SHP77 (cell line): ENCODE data around the gene EIF2AK3.
"Not testable (repeated sequence)": the region's sequence is repeated elsewhere in the genome, so short reads cannot be mapped to it uniquely, and the experiment has no call there.

Source experiments
- DNase-seq, 2 experiments: peaks; one replicate each; lab custom pipeline; 2025; lab: John Stamatoyannopoulos, UW

The EIF2AK3 gene

GRCh38 chr2:88627055-88627855 lies at the start of gene EIF2AK3:
EIF2AK3 (minus strand) TSS chr2:88627464; CDS start chr2:88627274, 190 bp downstream.
- DNase-seq: peak; percentile 99

- DNase-seq: no peak
Measured at GRCh38 chr2:88673363-88673762, 46.1 kb upstream of the EIF2AK3 start.

- DNase-seq: peak; percentile 35 to 36
Measured at GRCh38 chr2:88671786-88672427, 44.6 kb upstream of the EIF2AK3 start.

GRCh38 chr2:88669482-88670214 lies 42.4 kb upstream of the EIF2AK3 start:
- peak; percentile 39 to 50 for DNase-seq

- DNase-seq: no peak
Measured at GRCh38 chr2:88668862-88669261, 41.6 kb upstream of the EIF2AK3 start.

- DNase-seq: no peak
Measured at GRCh38 chr2:88667219-88667618, 40.0 kb upstream of the EIF2AK3 start.

- DNase-seq: no peak
Measured at GRCh38 chr2:88666576-88666975, 39.3 kb upstream of the EIF2AK3 start.

- no peak for DNase-seq
Measured at GRCh38 chr2:88660622-88661021, 33.4 kb upstream of the EIF2AK3 start.

GRCh38 chr2:88659538-88659915 lies 32.3 kb upstream of the EIF2AK3 start:
- peak; percentile 70 to 80 for DNase-seq

GRCh38 chr2:88658881-88659537 lies 31.7 kb upstream of the EIF2AK3 start:
- DNase-seq: peak in 1 of 2 experiments; percentile 25

- DNase-seq: no peak
Measured at GRCh38 chr2:88658326-88658725, 31.1 kb upstream of the EIF2AK3 start.

GRCh38 chr2:88657131-88657530 lies 29.9 kb upstream of the EIF2AK3 start:
- no peak for DNase-seq

- DNase-seq: no peak
Measured at GRCh38 chr2:88656690-88657089, 29.4 kb upstream of the EIF2AK3 start.

GRCh38 chr2:88654714-88655113 lies 27.4 kb upstream of the EIF2AK3 start:
- no peak for DNase-seq

- DNase-seq: no peak
Measured at GRCh38 chr2:88651646-88652045, 24.4 kb upstream of the EIF2AK3 start.

- not testable (repeated sequence) for DNase-seq
Measured at GRCh38 chr2:88645291-88645882, 18.1 kb upstream of the EIF2AK3 start.

- DNase-seq: no peak
Measured at GRCh38 chr2:88642278-88642677, 15.0 kb upstream of the EIF2AK3 start.

GRCh38 chr2:88641330-88641729 lies 14.1 kb upstream of the EIF2AK3 start:
- DNase-seq: no peak

GRCh38 chr2:88639865-88640264 lies 12.6 kb upstream of the EIF2AK3 start:
- no peak for DNase-seq

GRCh38 chr2:88638743-88639142 lies 11.5 kb upstream of the EIF2AK3 start:
- DNase-seq: no peak

GRCh38 chr2:88638123-88638650 lies 10.9 kb upstream of the EIF2AK3 start:
- no peak for DNase-seq

GRCh38 chr2:88637464-88637863 lies 10.2 kb upstream of the EIF2AK3 start:
- no peak for DNase-seq
